Measurements from ENCODE around the gene MAGEB4.
"Not testable (repeated sequence)": the region's sequence is repeated elsewhere in the genome, so short reads cannot be mapped to it uniquely, and the experiment has no call there.

Gene MAGEB4

GRCh38 chrX:30241724-30242415 is at the start of gene MAGEB4:
MAGEB4 (plus strand) TSS chrX:30242000; CDS start chrX:30242136, 136 bp downstream.
- no peak for DNase-seq (ENCODE audit: low spot score)

GRCh38 chrX:30193910-30194309 is 47.9 kb upstream of the MAGEB4 start:
- not testable (repeated sequence) for DNase-seq (ENCODE audit: low spot score)

- no peak for DNase-seq (ENCODE audit: low spot score)
These were observed 45.5 kb upstream of the MAGEB4 start for GRCh38 chrX:30196322-30196721.

GRCh38 chrX:30212172-30212571 is 29.6 kb upstream of the MAGEB4 start:
- DNase-seq (ENCODE audit: low spot score) = no peak

- no peak for DNase-seq (ENCODE audit: low spot score)
These were observed 26.4 kb upstream of the MAGEB4 start, which contains the start of gene MAGEB2 for GRCh38 chrX:30215357-30215843. MAGEB2 (plus strand) TSS chrX:30215563; CDS start chrX:30218581, 3,018 bp downstream.

GRCh38 chrX:30217465-30217864 is 24.3 kb upstream of the MAGEB4 start:
- no peak for DNase-seq (ENCODE audit: low spot score)

- no peak for DNase-seq (ENCODE audit: low spot score)
These were observed 22.4 kb upstream of the MAGEB4 start for GRCh38 chrX:30219372-30219771.

GRCh38 chrX:30220661-30221060 is 21.1 kb upstream of the MAGEB4 start:
- DNase-seq (ENCODE audit: low spot score) = no peak

- no peak for DNase-seq (ENCODE audit: low spot score)
These were observed 17.3 kb upstream of the MAGEB4 start for GRCh38 chrX:30224536-30224935.

GRCh38 chrX:30228526-30228925 is 13.3 kb upstream of the MAGEB4 start:
- no peak for DNase-seq (ENCODE audit: low spot score)

- no peak for DNase-seq (ENCODE audit: low spot score)
These were observed 11.4 kb upstream of the MAGEB4 start, which contains the start of gene MAGEB3 for GRCh38 chrX:30230395-30230794. MAGEB3 (plus strand) TSS chrX:30230657; CDS start chrX:30235925, 5,268 bp downstream.

- no peak for DNase-seq (ENCODE audit: low spot score)
These were observed 5.1 kb downstream of the MAGEB4 start, which contains the start of gene MAGEB1 for GRCh38 chrX:30246769-30247489. MAGEB1 (plus strand) TSS chrX:30247146; CDS start chrX:30250494, 3,348 bp downstream.

GRCh38 chrX:30248854-30249253 is 7.1 kb downstream of the MAGEB4 start:
- no peak for DNase-seq (ENCODE audit: low spot score)

- DNase-seq (ENCODE audit: low spot score) = no peak
These were observed 11.5 kb downstream of the MAGEB4 start for GRCh38 chrX:30253257-30253656.

- no peak for DNase-seq (ENCODE audit: low spot score)
These were observed 18.1 kb downstream of the MAGEB4 start for GRCh38 chrX:30259927-30260326.

- DNase-seq (ENCODE audit: low spot score) = no peak
These were observed 19.2 kb downstream of the MAGEB4 start for GRCh38 chrX:30261012-30261411.

- DNase-seq (ENCODE audit: low spot score) = no peak
These were observed 21.0 kb downstream of the MAGEB4 start for GRCh38 chrX:30262763-30263162.

GRCh38 chrX:30270639-30271038 is 28.8 kb downstream of the MAGEB4 start:
- DNase-seq (ENCODE audit: low spot score) = no peak

GRCh38 chrX:30275498-30275897 is 33.7 kb downstream of the MAGEB4 start:
- no peak for DNase-seq (ENCODE audit: low spot score)

GRCh38 chrX:30278365-30278764 is 36.6 kb downstream of the MAGEB4 start:
- no peak for DNase-seq (ENCODE audit: low spot score)

GRCh38 chrX:30280428-30280827 is 38.6 kb downstream of the MAGEB4 start:
- DNase-seq (ENCODE audit: low spot score) = no peak

- no peak for DNase-seq (ENCODE audit: low spot score)
These were observed 40.7 kb downstream of the MAGEB4 start for GRCh38 chrX:30282527-30282926.

Measured in globus pallidus (tissue), 1 donor.